AG04450 (cell line): Measurements from ENCODE around the gene ZNF586. TPM values are rescaled to one million over a fixed set of nuclear protein-coding genes. Genes with fewer than 3 reads are reported as not detected.

Experiments
- CTCF ChIA-PET: fragments of 300-600, 350-600 bp; formaldehyde crosslinking; extraction: SDS; loops from one replicate; lab custom pipeline; 2022; ENCODE audit warnings: antibody characterized with exemption, inconsistent platforms; lab: Charles Lee
- POLR2A ChIA-PET: fragments of 350-600 bp; formaldehyde crosslinking; extraction: SDS; loops from one replicate; lab custom pipeline; 2021; ENCODE audit warnings: antibody characterized with exemption, inconsistent platforms; lab: Yijun Ruan, JAX
- DNase-seq: peaks from one replicate; pipeline ENCODE4 v3.0.0-alpha.2; 2011; ENCODE audit warnings: low read depth, low spot score
- H3K27ac ChIP-seq: one replicate; pipeline ENCODE4 v1.5.1; 2012; ENCODE audit warnings: low read depth, low read length, control low read depth
- H3K27me3 ChIP-seq: one replicate; pipeline ENCODE4 v1.6.0; 2012; ENCODE audit warnings: low read length; ENCODE audit not compliant: control insufficient read depth, insufficient read depth
- H3K4me3 ChIP-seq: 2 replicates; pipeline ENCODE4 v1.5.1; 2011; ENCODE audit warnings: mild to moderate bottlenecking, low read depth, low read length, control low read depth
- H3K9me3 ChIP-seq: 2 replicates; pipeline ENCODE4 v1.5.1; 2012; ENCODE audit warnings: low read length; ENCODE audit not compliant: control insufficient read depth, insufficient read depth
- polyA plus RNA-seq: library from polyadenylated mRNA; depleted of rRNA; stranded (reverse); fragments of >200 nt; gene quantifications from 2 replicates; pipeline ENCODE4 v1.2.3, GENCODE V29; 2011
- TF ChIP-seq, protein P1 (sequence below): IDR thresholded peaks from 2 replicates; pipeline ENCODE4 v1.5.1; 2011; ENCODE audit warnings: low read depth, low read length, control low read depth, inconsistent platforms

ZNF586 gene
- polyA plus RNA-seq, 1 experiment, result 9.8 TPM

DNA sequence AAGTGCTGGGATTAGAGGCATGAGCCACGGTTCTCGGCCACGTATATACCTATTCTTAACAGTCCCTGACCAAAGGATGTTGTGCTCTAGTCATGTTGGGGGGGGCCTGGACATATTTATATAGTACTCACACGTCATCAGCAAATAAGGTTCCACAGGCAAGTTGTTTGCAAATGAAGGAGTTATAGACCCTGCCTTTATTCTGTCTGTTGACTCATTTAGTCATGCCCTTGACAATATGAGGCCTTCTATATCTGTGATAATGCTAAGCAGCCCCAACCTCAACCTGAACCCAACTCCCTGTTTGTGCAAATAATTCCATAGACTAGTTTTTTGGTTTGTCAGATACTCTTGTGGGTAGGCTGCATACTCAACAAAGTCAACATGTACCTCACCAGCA is 8.9 kb downstream of the ZNF586 start:
- CTCF ChIA-PET, result no interaction called here

DNA sequence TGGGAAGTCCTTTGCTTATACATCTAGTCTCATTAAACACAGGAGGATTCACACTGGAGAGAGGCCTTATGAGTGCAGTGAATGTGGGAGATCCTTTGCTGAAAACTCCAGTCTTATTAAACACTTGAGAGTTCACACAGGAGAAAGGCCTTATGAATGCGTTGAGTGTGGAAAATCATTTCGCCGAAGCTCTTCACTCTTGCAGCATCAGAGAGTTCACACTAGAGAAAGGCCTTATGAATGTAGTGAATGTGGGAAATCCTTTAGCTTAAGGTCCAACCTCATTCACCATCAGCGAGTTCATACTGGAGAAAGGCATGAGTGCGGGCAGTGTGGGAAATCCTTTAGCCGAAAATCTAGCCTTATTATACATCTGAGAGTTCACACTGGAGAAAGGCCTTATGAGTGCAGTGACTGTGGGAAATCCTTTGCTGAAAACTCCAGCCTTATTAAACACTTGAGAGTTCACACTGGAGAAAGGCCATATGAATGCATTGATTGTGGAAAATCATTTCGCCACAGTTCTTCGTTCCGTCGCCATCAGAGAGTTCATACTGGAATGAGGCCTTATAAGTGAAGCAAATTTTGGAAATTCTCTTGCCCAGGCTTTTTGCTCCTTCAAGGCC is 9.9 kb downstream of the ZNF586 start:
- ChIA-PET CTCF (no interaction called here), POLR2A (no interaction called here)
- TF ChIP-seq, protein P1, sequence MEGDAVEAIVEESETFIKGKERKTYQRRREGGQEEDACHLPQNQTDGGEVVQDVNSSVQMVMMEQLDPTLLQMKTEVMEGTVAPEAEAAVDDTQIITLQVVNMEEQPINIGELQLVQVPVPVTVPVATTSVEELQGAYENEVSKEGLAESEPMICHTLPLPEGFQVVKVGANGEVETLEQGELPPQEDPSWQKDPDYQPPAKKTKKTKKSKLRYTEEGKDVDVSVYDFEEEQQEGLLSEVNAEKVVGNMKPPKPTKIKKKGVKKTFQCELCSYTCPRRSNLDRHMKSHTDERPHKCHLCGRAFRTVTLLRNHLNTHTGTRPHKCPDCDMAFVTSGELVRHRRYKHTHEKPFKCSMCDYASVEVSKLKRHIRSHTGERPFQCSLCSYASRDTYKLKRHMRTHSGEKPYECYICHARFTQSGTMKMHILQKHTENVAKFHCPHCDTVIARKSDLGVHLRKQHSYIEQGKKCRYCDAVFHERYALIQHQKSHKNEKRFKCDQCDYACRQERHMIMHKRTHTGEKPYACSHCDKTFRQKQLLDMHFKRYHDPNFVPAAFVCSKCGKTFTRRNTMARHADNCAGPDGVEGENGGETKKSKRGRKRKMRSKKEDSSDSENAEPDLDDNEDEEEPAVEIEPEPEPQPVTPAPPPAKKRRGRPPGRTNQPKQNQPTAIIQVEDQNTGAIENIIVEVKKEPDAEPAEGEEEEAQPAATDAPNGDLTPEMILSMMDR, result no peak
- no peak for DNase-seq
- Histone ChIP-seq H3K27me3 (no peaks in the 10 kb centered on the region), H3K27ac (no peak overlapping the region), H3K9me3 (peaks cover 59% of the 10 kb centered on the region), H3K4me3 (no peak overlapping the region)

More for the DNA sequence above, 8.9 kb downstream of the ZNF586 start:
- peaks cover 63% of the 10 kb centered on the region for H3K9me3 ChIP-seq
- no peak for DNase-seq
- POLR2A ChIA-PET, result no interaction called here
- no peaks in the 10 kb centered on the region for H3K27me3 ChIP-seq
- H3K27ac ChIP-seq, result no peak overlapping the region
- TF ChIP-seq, protein P1, result no peak
- H3K4me3 ChIP-seq, result no peak overlapping the region

DNA sequence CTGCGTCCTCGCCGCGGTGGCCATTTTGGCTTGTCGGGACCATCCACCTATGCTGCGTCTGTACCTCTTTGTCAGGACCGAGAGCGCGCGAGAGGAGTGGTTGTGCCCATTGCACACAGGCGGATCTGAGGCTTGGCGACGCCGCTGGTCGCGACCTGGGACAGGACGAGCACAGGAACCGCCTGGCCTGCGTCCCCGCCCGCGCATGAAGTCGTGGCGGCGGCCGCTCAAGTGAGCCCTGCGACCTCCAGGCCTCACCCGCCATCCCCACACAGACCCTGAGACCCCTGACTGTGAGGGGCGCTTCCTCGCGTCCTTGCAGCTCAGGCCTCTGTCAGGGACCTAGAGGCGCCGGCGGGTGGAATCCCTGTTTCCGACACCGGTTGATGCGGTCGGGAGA is 16.8 kb downstream of the ZNF586 start:
- DNase-seq, result no peak

DNA sequence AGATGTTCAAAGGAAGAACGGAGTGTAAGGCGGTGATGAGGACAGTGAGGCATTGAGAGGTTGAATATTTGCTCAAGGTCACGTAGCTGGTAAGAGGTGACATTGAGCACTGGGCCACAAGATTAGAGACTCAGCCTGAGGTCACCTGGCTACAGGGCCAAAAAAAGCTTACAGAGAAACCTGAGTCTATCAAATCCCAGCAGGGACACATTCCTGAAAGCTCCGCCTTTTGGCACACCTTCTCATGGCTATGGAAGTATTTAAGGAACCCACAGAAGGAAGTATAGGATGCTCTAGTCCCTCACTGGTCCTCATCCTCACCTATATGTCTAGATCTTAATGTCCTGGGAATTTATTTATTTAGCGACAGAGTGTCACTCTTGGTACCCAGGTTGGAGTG is 17.4 kb downstream of the ZNF586 start:
- Histone ChIP-seq H3K27ac (no peak overlapping the region), H3K4me3 (no peak overlapping the region), H3K9me3 (peaks cover 52% of the 10 kb centered on the region), H3K27me3 (no peaks in the 10 kb centered on the region)
- DNase-seq, result no peak
- ChIA-PET POLR2A (no interaction called here), CTCF (no interaction called here)
- TF ChIP-seq, protein P1, result no peak

More for the DNA sequence above, 16.8 kb downstream of the ZNF586 start:
- TF ChIP-seq, protein P1, result no peak
- POLR2A ChIA-PET, result no interaction called here
- Histone ChIP-seq H3K27me3 (no peaks in the 10 kb centered on the region), H3K9me3 (peaks cover 52% of the 10 kb centered on the region), H3K27ac (no peak overlapping the region), H3K4me3 (no peak overlapping the region)
- CTCF ChIA-PET, result no interaction called here

DNA sequence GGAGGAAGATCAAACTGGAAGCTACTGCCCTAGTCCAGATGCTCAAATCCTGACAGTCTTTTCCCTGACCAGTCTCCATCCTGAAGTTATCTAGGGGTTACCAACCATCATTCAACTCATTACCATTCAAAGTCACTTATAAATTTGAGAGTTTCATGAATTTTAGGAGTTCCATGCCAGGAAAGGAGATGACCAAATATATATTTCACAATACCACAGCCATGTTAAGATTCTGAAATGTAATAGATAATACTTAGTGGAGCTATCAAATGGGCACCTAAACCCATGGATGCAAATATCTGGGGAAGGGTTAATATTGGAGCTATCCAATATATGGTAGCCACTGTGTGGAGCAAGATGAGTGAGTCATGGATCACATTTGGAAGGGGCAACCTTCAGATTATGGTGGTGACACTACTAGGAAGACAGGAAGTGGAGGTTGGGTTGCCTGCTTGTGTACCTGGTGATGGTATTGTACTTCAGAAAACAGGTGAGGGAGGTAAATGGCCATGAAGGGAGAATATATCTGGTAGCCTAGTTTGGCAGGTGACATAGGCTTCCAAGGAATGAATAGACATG is 18.7 kb downstream of the ZNF586 start:
- CTCF ChIA-PET, result no interaction called here
- Histone ChIP-seq H3K27me3 (no peaks in the 10 kb centered on the region), H3K9me3 (peaks cover 44% of the 10 kb centered on the region), H3K27ac (no peak overlapping the region), H3K4me3 (no peak overlapping the region)
- no peak for DNase-seq
- POLR2A ChIA-PET, result no interaction called here
- TF ChIP-seq, protein P1, result no peak
